Esophagus mucosa (tissue), 1 donor: ENCODE results near the gene HOXA3. TPM values are rescaled to one million over a fixed set of nuclear protein-coding genes. Genes with fewer than 3 reads are reported as not detected.

Experiments
- ATAC-seq: fragments of 200-7000 bp; cut with Tn5 transposase; one replicate; pipeline ENCODE4 v1.9.1; 2020
- total RNA-seq: library from RNA; stranded (reverse); gene quantifications from one replicate; pipeline ENCODE4 v1.2.4, GENCODE V29; 2023
- donor health status: DM: yes; HTN: yes; CAD: no.

Gene HOXA3
- total RNA-seq, 1 donor from 2014 or later: 5.4 TPM

DNA sequence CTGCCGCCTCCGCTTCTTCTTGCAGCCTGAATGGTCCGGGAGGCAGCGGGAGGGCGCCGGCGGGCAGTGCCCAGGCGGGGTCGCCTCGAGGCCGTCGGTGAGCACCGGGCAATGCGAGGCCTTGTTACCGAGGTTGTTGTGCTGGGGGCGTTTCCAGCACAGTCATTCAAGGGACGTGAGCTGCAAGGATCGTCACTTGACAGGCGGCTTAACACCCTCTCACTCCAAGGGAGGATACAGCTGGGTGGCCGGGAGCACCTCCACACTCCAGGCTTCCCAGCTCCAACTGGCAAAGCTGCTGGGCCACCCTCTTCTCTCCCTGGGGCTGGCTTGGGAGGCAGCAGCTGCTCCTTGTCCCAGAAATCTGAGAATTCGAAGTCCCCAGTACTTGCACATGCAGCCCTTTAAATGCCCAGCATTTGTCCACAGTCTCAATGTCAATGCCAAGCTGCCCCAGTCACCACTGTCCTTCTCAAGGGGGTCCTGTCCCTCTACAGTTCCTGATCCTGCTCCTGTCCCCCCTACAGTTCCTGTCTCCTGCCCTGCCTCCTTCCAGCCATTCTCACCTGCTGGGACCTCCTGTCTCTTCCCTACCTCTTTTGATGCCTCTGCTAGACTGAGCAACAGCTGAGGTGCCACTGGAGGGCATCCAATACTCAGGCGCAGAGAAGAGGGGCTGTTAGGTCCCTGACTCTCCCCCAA, 37.1 kb upstream of the HOXA3 start:
- ATAC-seq: no peak

DNA sequence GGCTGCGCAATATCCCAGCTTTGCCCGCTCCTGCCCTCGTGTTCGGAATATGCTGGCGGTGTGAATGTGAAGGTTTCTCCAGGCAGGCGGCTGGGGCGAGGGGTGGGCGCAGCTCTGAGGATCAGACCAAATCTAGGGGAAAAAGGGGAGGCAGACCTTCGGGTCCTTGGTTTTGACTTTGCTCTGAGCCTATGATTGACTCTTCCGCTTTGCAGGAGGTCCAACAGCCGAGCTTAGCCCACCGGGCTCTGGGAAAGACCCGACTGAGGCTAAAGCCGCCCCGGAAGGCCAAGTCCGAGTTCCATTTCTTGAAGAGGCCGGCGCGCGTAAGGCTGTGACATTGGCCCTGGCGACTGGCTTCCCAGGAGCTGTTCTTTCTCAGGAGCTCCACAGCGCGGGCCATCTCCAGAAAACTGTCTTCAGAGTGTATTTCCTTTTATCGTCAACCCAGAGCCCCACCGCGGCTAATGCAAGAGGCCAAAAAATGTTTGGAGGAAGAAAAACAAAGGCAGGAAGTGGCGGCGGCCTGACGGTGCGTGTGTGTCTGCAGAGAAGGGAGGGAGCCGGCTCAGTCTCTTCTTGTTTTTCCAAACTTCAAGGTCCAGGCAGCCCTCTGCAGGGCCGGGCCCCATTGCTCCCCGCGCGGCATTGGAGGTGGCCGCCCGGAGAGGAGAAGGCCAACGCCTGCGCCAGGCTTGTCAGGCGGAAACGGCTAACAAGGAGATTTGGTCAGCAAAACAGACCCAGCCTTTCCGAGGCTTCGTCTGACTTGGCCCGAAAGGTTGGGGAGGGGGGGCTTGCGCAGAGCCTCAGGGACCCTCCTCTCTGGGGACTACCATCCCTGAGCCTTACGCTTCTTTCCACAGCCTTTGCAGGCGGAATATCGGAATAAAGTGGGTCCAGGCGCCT, 36.3 kb upstream of the HOXA3 start:
- ATAC-seq: no peak

DNA sequence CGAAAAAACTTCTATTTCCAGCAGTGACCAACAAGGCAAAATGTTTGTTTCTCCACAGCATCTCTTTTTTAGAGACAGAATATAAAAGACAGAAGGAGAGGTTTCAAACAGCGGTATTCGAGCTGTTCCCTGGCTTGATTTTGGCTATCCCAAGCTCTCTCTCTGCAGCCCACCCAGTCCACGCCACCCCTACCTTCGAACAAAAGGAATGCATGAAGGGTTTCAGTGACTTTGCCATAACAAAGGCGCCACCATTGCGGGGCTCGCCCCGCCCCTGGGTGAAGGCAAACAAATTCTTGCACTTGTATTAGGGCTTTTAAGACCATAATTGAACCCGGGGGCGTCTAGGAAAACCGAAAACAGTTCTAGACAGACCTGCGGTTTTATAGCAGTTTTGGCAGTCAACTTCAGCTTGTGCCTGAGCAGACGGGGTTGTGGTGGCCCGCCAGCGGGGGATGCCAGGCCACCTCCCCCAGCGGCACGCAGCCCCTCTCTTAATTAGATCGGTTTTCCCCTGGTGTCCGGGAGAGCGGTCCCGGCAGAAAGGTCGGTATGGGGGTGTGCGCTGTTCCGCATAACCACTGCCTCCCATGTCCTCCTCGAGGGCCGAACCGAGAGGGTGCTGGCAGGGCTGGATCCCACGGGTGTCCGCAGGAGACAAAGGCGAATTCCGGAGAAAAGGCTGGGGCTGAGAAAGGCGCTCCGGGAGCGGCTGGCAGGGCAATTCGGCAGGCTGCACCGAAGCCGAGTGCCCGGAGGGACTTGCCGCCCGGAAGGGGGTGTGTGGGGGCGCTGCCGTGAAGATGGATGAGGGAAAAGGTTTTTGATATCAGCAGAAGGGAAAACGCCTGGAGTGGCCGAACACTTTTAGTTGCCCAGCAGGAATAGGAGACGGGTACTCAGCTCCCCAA, 35.3 kb upstream of the HOXA3 start:
- ATAC-seq: no peak

DNA sequence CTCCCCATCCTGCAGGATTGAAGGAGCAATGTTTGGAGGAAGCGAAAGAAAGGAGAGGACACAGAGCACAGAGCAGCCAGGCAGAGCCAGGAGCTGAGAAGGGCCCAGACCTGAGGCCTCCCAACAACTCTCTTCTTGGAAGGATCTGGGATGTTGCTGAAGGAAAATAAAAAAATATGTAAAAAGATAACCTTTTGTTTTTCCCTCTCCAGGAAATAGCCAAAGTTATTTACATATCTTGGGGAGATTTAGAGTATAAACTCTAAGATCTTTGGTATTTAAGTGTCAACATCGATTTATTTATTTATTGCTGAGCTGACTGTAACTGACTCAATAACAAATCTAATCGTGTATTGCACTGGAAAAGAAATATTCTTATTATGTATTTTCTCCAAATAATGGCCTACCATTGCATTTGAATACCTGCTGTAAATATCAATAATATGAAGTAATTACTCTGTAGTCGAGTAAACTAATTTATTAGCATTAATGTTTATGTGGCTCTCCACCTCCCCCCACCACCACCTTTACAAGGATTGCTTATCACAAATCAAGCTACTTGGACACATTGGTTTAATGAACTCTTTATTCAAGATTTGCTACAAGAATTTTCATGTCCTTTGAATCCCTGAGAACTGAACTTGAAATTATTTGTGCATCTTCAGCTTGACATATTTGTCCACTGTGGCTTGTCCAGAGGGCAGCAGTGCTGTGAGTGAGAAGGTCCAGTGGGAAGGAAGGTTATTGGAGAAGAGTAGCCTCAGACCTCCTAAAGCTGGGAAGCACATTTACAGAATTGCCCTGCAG, 34.5 kb upstream of the HOXA3 start:
- ATAC-seq: no peak

DNA sequence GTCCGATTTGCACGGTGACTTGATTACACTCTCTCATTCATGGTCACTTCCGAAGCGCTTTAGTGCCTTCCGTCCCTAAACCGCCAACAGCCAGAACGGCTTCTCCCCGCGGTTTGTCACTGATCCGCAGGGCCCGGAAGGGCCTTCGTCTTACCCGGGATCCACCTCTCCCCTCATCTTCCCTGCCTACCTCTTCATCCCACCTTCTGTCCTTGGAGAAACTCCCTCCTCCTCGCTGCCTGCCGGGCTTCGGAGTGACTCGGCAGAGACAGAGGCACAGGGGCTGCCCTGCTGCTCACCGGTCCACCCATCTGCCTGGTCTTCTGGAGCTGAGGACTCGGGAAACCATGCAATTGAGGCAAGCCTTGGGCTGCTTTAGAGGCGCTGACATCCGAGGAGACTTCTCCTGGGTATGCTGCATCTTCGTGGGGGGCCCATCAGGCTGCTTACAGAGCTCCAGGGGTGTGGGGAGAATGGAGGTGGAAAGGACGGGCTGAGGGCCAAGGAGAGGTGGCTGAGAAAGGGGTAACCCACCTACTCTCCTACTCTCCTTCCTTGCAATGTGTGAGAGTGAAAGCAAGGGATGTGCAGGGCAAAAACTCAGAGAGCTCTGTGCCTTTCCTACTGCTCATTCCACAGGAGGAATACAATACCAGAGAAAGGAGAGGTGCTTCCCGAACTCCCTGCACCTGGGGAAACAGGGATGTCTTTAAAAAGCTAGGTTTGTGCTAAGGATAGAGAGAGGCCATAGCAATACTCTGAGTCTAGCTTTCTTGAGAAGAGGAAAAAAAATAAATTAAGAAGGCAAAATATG, 33.7 kb upstream of the HOXA3 start:
- ATAC-seq: no peak

DNA sequence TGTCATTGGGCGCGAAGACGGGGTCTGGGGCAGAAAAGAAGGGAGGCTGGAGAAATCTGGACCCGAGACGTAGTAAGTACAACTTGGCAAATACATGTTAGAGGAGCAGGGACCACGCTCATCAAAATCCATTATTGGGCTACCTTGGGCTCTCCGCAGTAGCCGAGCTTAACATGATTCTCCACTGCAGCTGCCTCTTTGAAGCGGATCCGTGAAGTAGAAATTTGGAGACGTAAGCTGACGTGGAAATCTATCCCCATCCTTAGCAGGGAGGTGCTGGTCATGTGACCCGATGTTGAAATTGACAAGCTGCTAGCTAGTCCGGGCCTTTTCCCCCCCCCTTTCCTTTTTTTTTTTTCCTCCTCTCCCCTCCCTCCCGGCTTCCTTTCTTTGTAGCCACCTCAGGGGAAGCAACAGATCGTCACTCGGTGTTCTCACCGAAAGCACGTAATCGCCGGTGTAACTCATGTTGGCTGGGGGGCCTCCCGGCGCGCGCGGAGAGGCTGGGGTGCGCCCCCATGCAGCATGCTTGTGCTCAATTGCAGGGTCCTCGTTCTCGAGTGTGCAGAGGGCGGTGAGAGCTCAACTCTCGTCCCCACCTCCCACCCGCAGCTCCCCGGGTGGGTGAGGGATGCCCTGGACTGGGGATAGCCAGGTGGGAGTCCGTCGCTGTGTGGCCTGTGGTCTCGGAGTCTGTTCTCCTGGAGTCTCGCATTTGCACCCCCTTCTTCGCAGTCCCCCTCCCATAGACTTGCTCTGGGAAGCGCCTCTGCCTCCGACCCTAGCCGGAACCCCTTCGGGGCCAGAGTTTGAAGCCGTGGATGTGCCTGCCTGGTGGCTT, 32.9 kb upstream of the HOXA3 start, which contains the start of gene HOXA11:
TSS of gene HOXA11 (minus strand) at position 220 of the 841 bp plus-strand sequence. CDS start at position 132, 88 bp downstream.
- ATAC-seq: peak; percentile 22

DNA sequence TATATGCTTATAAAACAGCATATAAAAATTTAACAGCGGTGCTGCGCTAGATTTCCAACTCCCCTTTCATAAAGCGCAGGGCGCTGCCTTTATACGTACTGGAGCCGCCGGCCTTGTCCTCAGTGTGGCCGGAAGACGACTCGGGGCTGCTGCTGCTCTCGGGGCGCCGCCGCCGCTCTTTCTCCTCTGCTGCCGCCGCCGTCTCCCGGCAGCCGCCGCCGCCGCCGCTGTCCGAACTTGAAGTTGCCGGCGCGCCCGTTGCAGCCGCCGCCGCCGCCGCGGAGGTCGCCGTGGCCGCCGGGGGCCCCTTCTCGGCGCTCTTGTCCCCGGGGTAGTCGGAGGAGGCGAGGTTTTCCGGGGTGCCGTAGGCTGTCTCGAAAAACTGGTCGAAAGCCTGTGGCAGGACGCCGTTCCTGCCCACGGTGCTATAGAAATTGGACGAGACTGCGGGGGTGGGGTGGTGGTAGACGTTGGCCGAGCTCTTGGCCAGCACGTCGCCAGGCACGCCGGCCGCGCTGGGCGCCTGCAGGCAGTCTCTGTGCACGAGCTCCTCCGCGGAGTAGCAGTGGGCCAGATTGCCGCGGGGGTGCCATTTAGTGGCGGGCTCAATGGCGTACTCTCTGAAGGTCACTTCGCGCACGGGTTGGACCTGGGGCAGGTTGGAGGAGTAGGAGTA, 32.1 kb upstream of the HOXA3 start:
- peak; percentile 3 for ATAC-seq

DNA sequence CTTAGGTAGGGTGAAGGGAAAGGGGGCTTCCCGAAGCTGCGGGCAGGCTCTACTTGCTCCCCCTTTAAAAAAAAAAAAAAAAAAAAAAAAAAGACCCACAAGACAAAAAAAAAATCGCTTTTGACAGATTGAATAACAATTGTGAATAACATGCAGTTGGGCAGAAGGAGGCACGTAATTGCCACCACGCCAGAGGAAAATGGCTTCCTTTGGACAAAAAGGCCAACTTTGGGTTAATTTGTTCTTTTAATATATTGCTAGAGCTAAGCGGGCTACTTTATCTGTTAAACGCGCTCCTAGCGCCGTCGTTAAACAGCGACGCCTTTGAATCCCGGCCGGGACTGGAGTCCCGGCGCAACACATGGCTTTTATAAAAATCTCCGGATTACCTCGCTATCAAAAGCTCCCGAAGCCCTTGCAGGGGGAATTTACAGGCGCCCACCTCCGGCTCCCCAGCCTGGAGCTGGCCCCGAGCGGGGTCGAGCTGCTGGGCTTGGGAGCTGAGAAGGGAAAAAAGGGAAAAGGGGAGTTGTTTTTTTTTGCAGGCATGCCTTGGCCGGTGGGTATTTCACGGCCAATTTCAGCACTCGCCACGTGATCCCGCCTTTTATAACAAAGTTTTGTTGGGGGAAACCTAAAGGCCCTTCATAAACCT, 31.4 kb upstream of the HOXA3 start:
- no peak for ATAC-seq

DNA sequence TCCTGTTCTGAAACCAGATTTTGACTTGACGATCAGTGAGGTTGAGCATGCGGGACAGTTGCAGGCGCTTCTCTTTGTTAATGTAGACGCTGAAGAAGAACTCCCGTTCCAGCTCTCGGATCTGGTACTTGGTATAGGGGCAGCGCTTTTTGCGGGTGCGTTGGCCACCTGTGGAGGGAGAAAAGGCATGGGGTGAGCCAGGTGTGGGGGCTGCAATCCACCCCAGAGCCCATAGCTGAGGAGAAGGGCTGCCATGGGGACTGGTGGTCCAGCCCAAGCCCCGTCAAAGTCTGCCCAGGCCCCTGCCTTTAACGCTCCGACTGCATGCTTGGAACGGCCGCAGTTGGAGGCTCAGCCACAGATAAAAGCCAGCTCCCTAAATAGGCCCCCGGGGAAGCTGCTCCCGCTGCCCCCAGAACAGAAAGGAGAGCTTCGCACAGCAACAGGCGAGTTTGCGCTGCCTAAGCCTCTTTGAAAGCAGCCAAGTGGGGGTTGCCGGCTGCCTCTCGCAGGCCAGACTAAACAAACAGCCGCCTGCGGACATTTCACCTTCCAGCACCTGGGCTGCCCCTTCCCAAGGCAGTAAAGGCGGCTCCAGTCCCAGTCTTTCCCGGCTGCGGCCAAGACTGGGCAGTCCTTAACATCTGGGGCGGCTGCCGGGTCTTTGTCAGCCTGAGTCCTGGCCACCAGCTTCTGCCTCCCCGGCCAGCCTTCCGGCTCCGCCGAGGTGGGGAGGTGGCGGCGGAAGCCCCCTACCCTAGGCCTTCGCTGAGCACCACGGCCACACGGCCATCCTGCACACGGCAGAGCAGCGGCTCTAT, 30.7 kb upstream of the HOXA3 start:
- ATAC-seq: no peak

DNA sequence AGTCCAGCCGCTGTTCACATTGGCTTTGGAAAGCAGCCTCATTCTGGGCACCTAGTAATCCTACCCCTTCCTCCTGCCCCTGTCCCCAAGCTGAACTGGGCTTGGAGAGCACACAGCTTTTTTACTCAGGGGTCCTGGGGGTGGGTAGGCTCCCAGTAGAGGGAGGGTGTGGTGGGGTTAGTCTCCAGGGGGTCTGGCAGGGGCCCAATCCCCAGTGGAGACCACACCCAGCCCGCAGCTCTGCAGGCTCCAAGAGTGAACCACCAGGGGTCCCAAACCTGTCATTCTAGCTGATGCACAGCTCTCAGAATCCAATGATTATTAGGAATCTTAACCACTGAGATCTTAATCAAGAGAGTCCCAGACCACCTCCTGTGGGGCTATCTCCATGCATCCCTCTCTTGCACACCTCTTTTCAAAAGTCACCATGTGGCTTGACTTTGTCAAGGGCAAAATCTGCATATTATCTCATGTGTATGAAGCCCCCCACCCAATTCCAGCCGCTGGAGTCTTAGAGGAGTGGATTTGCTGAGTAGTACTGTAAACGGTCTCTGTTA, 30.0 kb upstream of the HOXA3 start:
- no peak for ATAC-seq

DNA sequence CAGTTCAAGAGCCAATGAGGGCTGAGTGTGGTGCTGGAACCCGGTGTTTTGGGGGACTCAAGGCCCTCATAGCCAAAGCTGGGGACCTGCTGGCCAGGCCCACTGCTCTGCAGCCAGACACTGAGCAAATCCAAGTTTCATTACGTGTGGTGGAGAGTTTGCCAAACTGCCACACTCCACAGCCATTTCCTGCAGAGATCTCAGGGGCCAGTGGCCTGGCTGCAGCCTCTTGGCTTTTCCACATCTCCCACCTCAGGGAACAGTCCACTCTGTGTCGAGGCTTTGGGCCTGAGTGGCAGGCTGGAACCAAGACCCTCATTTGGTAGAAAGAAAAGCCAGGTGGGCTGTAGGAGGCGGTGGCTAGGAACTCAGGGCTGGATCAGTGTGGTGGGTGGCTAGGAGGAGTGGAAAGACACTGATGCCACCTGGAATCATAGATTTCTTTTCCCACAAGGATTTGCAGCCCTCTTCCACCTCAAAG, 29.5 kb upstream of the HOXA3 start:
- ATAC-seq: no peak

DNA sequence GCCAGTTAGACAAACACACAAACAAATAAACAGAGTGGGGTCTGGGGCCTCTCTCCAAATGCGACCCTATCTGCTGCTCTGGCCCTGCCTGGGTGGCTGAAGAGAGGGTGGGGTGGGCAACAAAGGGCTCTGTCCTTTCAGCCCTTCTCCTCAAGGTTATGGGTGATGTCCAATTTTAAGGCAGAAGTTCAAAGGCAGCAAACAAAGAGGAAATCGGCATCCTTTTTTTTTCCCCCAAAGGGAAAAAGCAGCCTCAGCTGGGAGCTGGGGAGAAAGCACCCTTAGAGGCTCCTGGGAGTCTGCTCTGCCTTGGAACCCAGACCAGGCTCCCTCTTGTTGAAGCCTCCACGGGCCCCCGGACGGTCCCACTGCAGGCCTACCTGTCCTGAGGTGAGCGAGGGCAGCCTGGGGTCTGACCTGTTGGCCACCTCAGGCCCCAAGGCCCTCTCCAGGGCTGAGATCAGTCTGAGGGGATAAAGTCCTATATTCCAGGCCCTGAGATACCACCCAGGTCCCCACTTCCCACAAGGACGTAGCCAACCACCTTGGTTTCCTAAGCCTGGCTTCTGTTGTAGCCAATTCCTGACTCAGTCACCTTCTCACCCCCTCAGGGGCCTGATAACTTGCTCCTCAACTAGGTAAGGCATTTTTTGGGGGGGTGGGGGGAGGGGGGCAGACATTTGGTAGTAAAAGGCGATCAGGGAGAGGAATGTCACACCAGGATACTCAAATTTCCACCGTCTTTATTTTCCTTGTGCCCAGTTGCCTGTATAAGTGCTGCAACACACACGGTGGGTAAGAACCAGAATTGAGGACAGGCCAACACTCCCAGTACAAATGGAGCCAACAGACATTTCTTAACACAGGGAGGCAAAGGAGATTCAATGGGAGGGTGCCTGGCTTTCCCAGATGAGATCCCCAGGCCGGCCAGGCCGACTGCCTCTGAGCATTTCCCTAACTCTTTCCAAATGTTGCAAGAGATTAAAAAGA, 28.3 kb upstream of the HOXA3 start:
- no peak for ATAC-seq

DNA sequence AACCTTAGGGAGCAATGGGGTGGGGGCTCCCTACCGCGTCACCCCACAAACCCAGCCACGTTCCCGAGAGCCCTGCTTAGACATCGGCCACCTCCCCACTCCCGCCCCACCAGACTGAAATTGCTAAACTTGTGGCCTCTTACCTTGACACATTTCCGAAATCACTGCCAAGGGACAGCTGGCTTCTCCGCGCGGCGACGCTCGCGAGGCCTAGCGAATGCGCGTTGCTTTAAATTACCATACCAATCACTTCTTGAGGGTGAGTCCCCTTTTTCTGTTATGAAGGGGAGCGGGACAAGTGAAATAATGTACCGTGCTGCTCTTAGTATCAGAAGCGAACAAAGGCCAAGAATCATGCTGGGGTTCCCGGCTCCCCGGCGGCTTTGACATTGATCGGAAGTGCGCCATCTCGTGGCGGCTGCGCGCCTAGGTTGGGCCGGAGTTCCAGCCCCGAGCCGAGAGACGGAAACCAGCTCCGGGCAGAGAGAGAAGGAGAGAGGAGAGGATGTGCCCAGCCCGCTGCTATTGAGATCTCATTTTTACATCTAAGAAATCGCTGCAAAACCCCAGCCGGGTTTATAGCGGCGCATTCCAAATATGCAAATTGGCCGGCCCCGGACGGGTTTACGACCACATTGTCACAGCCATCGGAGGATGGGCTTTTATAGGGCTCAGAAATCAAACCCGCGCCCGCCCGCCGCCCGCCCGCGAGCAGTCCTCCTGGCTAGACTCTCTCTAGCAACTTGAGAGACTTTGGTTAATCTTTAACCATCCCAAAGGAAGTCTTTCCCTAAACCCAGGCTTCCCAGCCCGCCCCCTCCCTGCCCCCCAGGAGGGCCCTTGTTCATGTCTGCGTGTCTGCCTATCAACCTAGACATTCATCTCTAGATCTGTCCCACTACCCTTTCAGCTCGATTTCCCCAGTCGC, 27.4 kb upstream of the HOXA3 start:
- ATAC-seq: peak; percentile 60

DNA sequence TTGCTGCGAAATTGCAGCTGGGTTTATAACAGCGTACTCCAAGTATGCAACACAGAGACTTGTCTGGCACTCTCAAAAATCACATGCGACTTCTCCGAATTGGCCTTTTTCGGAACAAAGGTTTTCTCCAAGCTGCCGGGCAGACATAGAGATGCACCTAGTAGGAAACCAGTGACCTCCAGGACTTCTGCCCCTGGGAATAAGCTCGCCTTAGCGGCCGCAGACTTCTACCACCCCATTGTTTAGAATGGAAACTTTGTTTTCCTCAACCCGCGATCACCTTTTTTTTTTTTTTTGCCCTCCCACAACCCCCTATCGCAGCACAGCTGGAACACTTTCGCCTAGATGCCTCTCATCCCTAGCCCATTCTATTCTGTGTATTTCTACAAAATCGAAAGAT, 26.6 kb upstream of the HOXA3 start:
- ATAC-seq: no peak

DNA sequence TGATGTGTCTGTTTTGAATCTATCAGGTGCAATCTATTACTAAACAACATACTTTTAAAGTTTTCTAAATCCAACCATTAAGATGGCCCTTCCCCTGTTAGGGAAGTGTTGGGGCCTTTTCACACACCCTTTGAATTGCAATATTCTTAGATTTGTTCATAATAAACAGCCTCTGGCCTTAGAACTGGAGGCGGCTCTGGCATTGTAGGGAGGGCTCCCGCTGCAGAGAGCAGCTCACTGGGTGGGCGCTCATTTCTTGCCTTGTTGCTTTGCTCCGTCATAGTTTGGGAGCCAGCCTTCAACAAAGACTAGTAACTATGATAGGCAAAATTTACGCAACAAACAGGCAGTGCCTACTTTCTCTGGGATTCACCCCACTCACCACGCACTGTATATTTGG, 26.0 kb upstream of the HOXA3 start:
- no peak for ATAC-seq
